Tracheal epithelial cell (primary cell): ENCODE measurements around the gene APOL5. TPM values are rescaled to one million over a fixed set of nuclear protein-coding genes. Genes with fewer than 3 reads are reported as not detected.

Source experiments
- total RNA-seq: library from RNA; depleted of rRNA; stranded (reverse); fragments of >200 nt; gene quantifications from 2 replicates; pipeline ENCODE4 v1.2.1, GENCODE V29; 2014

APOL5 gene, protein sequence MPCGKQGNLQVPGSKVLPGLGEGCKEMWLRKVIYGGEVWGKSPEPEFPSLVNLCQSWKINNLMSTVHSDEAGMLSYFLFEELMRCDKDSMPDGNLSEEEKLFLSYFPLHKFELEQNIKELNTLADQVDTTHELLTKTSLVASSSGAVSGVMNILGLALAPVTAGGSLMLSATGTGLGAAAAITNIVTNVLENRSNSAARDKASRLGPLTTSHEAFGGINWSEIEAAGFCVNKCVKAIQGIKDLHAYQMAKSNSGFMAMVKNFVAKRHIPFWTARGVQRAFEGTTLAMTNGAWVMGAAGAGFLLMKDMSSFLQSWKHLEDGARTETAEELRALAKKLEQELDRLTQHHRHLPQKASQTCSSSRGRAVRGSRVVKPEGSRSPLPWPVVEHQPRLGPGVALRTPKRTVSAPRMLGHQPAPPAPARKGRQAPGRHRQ
- not detected in 2 replicates for total RNA-seq

DNA sequence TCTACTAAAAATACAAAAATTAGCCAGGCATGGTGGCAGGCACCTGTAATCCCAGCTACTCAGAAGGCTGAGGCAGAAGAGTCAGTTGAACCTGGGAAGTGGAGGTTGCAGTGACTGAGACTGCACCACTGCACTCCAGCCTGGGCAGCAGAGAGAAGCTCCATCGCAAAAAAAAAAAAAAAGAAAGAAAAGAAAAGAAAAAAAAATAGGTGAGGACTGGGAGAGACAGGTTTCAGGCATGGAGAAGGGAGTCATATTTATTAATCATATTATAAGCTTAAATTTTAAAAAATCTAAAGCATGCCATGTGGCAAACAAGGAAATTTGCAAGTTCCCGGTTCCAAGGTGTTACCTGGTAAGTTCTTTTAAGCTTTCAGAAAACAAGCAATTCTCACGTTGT lies at the start of gene APOL5:
Gene APOL5 (plus strand): TSS at position 301 of the 400 bp plus-strand sequence. CDS start 0 bp downstream, at position 301.

Other genes with a start within 250 kb of the APOL5 start
- gene RASD2, start 177.0 kb upstream of the APOL5 start, total RNA-seq: 0.43 and 0.48 TPM in 2 replicates
- not detected in 2 replicates for gene MB, start 100.5 kb upstream of the APOL5 start, total RNA-seq
- gene APOL6, start 69.4 kb upstream of the APOL5 start, total RNA-seq: 9.8 and 20.7 TPM in 2 replicates